ENCODE results near the gene GNG7. TPM values are rescaled to one million over a fixed set of nuclear protein-coding genes. Genes with fewer than 3 reads are reported as not detected.
"Not testable (repeated sequence)": the region's sequence is repeated elsewhere in the genome, so short reads cannot be mapped to it uniquely, and the experiment has no call there.

Gene GNG7
- total and polyA plus RNA-seq, 2 donors (not counting 3 experiments of a cell fraction or from before 2014, with no cell fraction given) = 0.29 to 0.84 TPM

- no peak overlapping the region for H3K9ac ChIP-seq (replicated peaks; ENCODE audit: extremely low read depth, insufficient read depth, low read length)
- no peaks in the 10 kb centered on the region for H3K79me2 ChIP-seq (ENCODE audit: control insufficient read depth, insufficient read depth, low read length)
- H3K4me3 ChIP-seq (replicated peaks in 1 of 3; ENCODE audit: insufficient read depth in 1 of 3, low read depth in 1 of 3, low read length in 3 of 3) = no peak overlapping the region
- intact Hi-C loops (cut with micrococcal nuclease) = no loop called here
- H3K27ac ChIP-seq (ENCODE audit: insufficient read depth, low read depth, low read length) = no peak overlapping the region
- H3K9me1 ChIP-seq (replicated peaks; ENCODE audit: control insufficient read depth, extremely low read depth, insufficient read depth, low read length) = no peaks in the 10 kb centered on the region
- no peak for DNase-seq (ENCODE audit: low read depth, low spot score)
- no peak overlapping the region for H3K4me2 ChIP-seq (ENCODE audit: insufficient read depth, low read length)
- ChIA-PET POLR2A (no interaction called here), CTCF (no interaction called here)
- TF ChIP-seq POLR2A (IDR thresholded peaks at IDR 0.05; ENCODE audit: low read depth, low read length) = no peak
- no peak for TF ChIP-seq EZH2 (IDR thresholded peaks at IDR 0.05; ENCODE audit: borderline replicate concordance, low read depth, low read length, severe bottlenecking)
- TF ChIP-seq MYC (IDR thresholded peaks at IDR 0.05; ENCODE audit: low read depth, low read length) = no peak
- no peak for TF ChIP-seq MAX (IDR thresholded peaks at IDR 0.05; ENCODE audit: insufficient read depth, insufficient read length)
- TF ChIP-seq, protein P1, sequence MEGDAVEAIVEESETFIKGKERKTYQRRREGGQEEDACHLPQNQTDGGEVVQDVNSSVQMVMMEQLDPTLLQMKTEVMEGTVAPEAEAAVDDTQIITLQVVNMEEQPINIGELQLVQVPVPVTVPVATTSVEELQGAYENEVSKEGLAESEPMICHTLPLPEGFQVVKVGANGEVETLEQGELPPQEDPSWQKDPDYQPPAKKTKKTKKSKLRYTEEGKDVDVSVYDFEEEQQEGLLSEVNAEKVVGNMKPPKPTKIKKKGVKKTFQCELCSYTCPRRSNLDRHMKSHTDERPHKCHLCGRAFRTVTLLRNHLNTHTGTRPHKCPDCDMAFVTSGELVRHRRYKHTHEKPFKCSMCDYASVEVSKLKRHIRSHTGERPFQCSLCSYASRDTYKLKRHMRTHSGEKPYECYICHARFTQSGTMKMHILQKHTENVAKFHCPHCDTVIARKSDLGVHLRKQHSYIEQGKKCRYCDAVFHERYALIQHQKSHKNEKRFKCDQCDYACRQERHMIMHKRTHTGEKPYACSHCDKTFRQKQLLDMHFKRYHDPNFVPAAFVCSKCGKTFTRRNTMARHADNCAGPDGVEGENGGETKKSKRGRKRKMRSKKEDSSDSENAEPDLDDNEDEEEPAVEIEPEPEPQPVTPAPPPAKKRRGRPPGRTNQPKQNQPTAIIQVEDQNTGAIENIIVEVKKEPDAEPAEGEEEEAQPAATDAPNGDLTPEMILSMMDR (IDR thresholded peaks at IDR 0.05; ENCODE audit: extremely low read depth in 1 of 2, insufficient read depth in 1 of 2, low read depth in 1 of 2, low read length in 2 of 2) = no peak
- no peak for TF ChIP-seq JUN (IDR thresholded peaks at IDR 0.05; ENCODE audit: borderline replicate concordance, insufficient read depth, insufficient read length, low read depth)
- no peak for TF ChIP-seq POLR2AphosphoS5 (IDR thresholded peaks at IDR 0.05; ENCODE audit: insufficient read depth, low read depth, low read length)
- TF ChIP-seq GATA2 (IDR thresholded peaks at IDR 0.05; ENCODE audit: insufficient read depth, insufficient read length, low read depth, low read length) = no peak
- TF ChIP-seq FOS (IDR thresholded peaks at IDR 0.05; ENCODE audit: borderline replicate concordance, insufficient read depth, low read length) = no peak
- BruUV-seq (replicated peaks) = no TSS peak
- H3K4me1 ChIP-seq (ENCODE audit: control insufficient read depth, extremely low read depth, insufficient read depth, low read length) = no peaks in the 10 kb centered on the region
- H2AFZ ChIP-seq (ENCODE audit: low read depth, low read length) = no peak overlapping the region
- no peaks in the 10 kb centered on the region for H3K27me3 ChIP-seq (ENCODE audit: control insufficient read depth in 2 of 2, insufficient read depth in 2 of 2, low read length in 2 of 2)
- dilution Hi-C loops (cut with MboI; ENCODE audit: extremely low pct_ligation_motif_present, low sequenced_read_pairs) = no loop called here
- H3K36me3 ChIP-seq (ENCODE audit: control insufficient read depth in 2 of 2, extremely low read depth in 1 of 2, insufficient read depth in 2 of 2, low read length in 2 of 2) = no peaks in the 10 kb centered on the region
- no peak for FAIRE-seq
- no peaks in the 10 kb centered on the region for H4K20me1 ChIP-seq (replicated peaks; ENCODE audit: control insufficient read depth, extremely low read depth, insufficient read depth, low read length)
- no peaks in the 10 kb centered on the region for H3K9me3 ChIP-seq (replicated peaks; ENCODE audit: control insufficient read depth, insufficient read depth, low read length)
Observed at GRCh38 chr19:2679439-2679838, 23.1 kb downstream of the GNG7 start.

- H3K4me3 ChIP-seq (replicated peaks in 1 of 3; ENCODE audit: insufficient read depth in 1 of 3, low read depth in 1 of 3, low read length in 3 of 3); H2AFZ ChIP-seq (ENCODE audit: low read depth, low read length); dilution Hi-C loops (cut with MboI; ENCODE audit: extremely low pct_ligation_motif_present, low sequenced_read_pairs); H3K36me3 ChIP-seq (ENCODE audit: control insufficient read depth in 2 of 2, extremely low read depth in 1 of 2, insufficient read depth in 2 of 2, low read length in 2 of 2); BruUV-seq (replicated peaks); H3K27ac ChIP-seq (ENCODE audit: insufficient read depth, low read depth, low read length); intact Hi-C loops (cut with micrococcal nuclease); H3K4me2 ChIP-seq (ENCODE audit: insufficient read depth, low read length); H3K79me2 ChIP-seq (ENCODE audit: control insufficient read depth, insufficient read depth, low read length); H3K27me3 ChIP-seq (ENCODE audit: control insufficient read depth in 2 of 2, insufficient read depth in 2 of 2, low read length in 2 of 2); H4K20me1 ChIP-seq (replicated peaks; ENCODE audit: control insufficient read depth, extremely low read depth, insufficient read depth, low read length); CTCF ChIA-PET; H3K9ac ChIP-seq (replicated peaks; ENCODE audit: extremely low read depth, insufficient read depth, low read length); POLR2A ChIA-PET; DNase-seq (ENCODE audit: low read depth, low spot score); H3K9me1 ChIP-seq (replicated peaks; ENCODE audit: control insufficient read depth, extremely low read depth, insufficient read depth, low read length); H3K9me3 ChIP-seq (replicated peaks; ENCODE audit: control insufficient read depth, insufficient read depth, low read length); H3K4me1 ChIP-seq (ENCODE audit: control insufficient read depth, extremely low read depth, insufficient read depth, low read length); FAIRE-seq: not testable (repeated sequence)
Observed at GRCh38 chr19:2678948-2679347, 23.5 kb downstream of the GNG7 start.

Data from endothelial cell of umbilical vein (primary cell).